ENCODE data around the gene DDX1.

DDX1 gene

DNA sequence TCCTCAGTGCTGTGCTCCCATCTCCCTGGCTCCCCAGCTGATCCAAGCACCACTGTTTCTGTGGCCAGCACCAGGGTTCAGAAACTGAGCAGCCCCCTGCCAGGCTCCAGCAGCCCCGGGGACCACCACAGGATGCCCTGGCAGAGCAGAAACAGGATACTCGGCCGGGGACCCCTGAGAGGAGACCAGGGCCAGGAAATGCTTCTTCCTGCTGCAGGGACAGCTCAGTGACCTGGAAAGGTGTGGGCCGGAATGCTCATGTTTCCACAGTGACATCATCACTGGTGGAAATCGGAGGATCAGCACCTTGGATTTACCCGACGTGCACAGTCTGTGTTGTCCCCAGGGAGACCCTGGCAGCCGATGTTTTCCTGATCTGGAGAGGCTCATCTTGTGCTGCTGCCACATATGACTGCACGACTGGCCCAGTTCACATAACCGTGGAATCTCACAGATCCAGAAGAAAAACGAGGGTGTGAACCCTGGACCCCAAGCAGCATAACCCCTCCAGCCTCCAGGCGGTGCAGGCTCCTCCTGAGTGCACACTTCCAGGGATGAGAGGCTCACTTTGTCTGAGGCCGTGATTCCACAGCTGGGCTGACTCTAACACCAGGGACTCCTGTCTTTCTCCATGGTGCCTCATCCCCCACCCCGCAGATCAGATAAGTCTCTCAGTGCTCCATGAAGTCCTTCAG, 58.0 kb downstream of the DDX1 start:
- FAIRE-seq: no peak

GRCh38 chr2:15650616-15651366, 59.1 kb downstream of the DDX1 start:
- no peak for FAIRE-seq

DNA sequence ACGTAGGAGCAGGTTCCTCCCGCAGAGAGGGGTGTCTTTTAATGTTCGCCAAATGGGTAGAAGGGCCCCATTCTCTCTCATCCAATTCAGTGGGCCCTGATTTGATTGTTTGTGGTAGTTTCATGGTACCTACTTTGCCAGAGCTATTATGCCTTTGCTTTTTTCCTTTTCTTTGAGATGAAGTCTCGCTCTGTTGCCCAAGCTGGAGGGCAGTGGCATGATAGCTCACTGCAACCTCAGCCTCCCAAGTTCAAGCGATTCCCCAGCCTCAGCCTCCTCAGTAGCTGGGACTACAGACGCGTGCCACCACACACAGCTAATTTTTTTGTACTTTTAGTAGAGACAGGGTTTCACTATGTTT, 59.7 kb downstream of the DDX1 start:
- no peak for FAIRE-seq

DNA sequence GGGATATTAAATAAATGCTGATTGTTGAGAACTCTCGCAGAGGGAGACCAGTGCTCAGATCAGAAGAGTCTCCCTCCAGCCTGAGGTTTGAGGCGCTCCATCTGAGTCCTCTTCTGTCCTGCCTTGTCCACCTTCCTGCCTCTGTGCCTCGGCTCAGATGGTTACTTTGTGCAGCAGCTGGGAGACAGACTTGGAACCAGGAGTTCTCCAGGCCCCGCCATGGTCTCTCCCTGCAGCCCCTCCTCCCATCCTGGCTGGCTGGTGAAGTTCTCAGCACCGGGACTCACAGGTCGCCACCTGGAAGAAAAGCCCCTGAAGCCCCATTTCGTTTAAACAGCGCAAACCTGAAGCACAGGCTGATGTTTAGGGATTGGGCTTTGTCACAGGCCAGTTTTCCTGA, 60.6 kb downstream of the DDX1 start:
- no peak for FAIRE-seq

GRCh38 chr2:15652801-15653200, 61.1 kb downstream of the DDX1 start:
- no peak for FAIRE-seq

DNA sequence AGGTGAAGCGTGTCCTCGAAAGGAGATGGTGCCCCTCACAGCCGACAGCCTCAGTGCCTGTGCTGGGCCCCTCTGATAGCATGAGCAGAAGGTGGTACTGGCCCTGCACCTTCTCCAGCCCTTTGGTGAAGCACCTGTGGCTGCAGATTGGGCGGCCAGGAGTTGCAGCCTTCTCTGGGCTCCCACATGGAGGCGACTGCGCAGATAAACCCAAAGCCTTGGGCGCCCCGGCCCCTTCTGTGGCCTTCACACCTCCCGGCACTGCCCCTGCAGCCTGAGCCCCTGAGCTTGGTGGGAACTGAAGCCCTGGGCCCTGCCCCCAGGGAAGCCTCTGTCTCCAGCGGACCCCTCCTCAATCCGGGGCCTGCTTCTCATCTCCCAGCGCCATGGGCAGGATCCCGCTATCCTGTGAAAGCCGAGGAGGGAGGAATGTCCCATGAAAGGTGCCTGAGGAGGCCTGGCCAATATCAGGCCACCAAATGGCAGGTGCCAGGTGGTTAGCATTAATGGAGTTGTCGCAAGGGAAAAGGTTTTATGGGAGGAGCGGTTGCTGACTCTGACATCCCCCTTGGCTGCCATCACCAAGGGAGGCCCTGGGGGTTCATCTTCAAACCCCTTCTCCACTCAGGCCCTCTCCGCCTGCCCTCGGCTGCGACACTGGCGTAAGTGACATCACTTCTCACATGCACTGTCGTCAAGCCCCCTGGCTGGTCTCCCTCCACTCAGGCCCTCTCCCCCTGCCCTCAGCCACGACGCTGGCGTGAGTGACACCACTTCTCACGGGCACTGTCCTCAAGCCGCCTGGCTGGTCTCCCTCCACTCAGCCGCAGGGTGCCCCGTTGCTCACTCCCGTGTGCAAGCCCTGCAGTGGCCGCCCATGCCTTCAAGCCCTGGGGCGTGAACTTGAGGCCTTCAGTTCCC, 62.4 kb downstream of the DDX1 start:
- no peak for FAIRE-seq

GRCh38 chr2:15654727-15655073, 63.0 kb downstream of the DDX1 start:
- FAIRE-seq: no peak

DNA sequence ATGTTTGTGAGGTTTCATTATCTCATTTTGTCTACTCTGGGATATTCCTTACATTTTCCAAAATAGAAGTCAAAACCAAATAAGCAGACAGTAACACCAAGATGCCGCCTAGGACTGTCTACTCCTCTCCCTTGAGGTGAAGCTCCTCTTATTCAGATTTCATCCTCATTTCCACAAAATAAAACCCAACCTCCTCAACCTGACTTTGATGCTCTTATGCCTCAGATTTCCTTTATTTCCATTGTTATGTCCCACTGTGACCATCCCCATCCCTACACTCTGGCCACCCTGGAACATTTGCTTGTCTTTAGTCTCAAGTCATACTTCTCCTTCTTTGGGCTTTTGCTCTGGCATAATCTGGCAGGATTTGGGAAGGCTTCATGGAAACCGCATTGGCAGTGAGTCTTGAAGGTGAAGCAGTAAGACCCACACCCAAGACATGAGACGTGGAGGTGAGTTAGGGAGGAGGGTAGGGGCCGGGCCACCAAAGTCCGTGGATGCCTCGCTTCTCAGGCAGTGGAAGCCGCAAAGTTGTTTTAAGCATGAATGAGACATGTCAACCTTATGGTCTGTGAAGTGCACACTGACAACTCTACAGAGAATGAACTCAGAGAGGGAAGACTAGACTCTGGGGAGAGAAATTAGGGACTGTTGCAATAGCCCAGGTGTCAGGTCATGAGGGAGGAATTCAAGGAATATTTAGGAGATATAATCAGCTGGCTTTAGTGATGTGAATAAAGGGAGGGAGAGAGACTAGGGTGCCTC, 63.6 kb downstream of the DDX1 start:
- no peak for FAIRE-seq

DNA sequence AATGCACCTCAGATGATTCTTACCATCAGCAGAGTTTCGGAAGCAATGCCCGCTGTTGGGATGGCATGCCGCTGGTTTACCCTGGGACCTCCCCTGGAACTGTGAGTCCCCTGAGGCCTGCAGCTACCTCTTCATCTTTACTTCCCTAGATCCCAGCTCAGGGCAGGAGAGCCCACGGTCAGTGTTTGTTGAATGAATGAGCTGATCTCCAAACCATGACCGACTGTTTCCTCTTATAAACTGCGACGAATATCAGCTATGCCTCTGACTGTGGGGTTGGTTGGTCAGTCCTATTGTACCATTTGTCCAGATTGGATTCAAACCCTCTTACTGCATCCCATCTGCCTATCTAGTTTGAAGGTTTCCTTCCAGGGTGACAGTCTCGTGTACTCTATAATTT, 64.4 kb downstream of the DDX1 start:
- FAIRE-seq: no peak

- no peak for FAIRE-seq
These were observed 66.1 kb downstream of the DDX1 start for GRCh38 chr2:15657759-15658158.

DNA sequence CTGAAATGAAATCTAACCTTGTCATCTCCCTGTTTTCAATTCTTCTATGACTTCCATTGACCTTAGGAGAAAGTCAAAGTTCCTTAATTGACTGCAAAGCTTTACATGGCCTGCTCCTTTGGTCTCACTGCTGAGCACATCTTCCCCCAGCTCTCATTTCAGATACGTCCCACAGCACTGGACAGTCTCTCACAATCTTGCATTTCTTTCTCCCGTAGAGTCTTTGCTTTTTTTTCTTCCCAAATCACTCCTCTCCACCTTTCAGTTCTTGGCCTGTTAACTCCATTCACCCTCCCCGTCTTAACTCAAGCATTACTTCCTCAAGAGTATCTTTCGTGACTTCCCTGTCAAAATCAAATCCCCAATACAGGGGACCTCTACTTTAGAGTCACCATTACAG, 67.2 kb downstream of the DDX1 start:
- no peak for FAIRE-seq

- no peak for FAIRE-seq
These were observed 69.0 kb downstream of the DDX1 start for GRCh38 chr2:15660491-15661294.

DNA sequence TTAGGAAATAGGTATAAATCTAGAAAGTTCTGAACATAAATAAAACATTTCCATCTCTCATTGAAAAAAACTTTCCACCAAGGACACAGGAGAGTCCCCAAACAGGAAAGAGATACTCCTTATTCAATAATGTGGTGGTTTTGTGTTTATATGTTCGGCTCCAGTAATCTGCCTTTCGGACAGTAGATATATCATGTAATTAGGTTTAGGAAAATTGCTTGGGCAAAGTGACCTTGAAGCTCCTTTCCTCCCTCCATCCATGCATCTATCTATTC, 69.6 kb downstream of the DDX1 start:
- FAIRE-seq: no peak

- no peak for FAIRE-seq
These were observed 70.4 kb downstream of the DDX1 start for GRCh38 chr2:15662026-15662425.

GRCh38 chr2:15662579-15662978, 70.9 kb downstream of the DDX1 start:
- no peak for FAIRE-seq

DNA sequence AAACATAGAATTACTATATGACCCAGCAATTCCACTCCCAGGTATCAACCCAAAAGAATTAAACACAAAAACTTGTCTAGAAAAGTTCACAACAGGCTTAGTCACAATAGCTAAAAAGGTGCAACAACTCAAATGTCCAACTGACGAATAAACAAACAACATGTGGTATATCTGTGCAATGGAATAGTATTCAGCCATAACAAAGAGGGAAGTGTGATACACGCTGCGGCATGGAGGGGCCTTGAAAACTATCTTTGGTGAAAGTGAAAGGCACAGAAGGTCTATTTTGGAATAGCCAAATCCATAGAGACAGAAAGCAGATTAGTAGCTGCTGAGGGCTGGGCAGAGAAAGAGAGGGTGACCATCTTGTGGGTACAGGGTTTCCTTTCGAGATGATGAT, 72.1 kb downstream of the DDX1 start:
- no peak for FAIRE-seq

DNA sequence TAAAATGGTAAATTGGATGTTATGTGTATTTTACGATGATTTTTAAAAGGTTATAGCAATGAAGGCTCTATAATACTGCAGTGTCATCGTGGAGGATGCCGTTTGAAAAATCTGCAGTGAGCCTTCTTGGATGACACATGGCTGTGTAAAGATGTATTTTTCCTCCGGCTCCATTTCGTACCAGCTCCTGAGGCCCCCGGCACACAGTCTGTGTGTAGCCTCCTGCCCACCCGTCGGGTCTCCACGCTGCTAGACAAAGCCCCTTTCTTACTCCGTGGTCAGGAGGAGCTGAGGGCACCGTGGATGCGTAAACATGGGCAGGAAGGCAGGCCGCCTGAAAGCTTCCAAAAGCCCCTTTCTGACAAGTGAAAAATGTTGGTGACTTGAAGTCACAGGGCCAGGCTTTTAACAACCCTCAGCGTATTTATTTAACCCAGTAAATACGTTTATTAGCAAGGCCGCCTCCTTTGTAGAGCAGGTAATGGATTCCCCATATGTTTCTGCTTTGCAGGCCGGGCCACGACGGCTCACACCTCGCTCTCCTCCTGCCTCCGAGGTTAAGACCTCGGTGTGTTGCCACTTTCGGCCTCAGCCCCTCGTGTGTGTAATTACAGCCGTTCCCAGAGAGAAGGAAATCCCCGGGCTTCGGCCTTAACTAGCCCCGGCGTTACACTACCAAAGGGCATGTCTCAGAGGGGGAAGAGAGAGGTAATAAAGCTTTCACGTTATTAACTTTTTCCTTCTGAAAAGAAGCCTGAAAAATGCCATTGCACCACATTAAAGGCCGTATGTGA, 72.8 kb downstream of the DDX1 start:
- FAIRE-seq: no peak

DNA sequence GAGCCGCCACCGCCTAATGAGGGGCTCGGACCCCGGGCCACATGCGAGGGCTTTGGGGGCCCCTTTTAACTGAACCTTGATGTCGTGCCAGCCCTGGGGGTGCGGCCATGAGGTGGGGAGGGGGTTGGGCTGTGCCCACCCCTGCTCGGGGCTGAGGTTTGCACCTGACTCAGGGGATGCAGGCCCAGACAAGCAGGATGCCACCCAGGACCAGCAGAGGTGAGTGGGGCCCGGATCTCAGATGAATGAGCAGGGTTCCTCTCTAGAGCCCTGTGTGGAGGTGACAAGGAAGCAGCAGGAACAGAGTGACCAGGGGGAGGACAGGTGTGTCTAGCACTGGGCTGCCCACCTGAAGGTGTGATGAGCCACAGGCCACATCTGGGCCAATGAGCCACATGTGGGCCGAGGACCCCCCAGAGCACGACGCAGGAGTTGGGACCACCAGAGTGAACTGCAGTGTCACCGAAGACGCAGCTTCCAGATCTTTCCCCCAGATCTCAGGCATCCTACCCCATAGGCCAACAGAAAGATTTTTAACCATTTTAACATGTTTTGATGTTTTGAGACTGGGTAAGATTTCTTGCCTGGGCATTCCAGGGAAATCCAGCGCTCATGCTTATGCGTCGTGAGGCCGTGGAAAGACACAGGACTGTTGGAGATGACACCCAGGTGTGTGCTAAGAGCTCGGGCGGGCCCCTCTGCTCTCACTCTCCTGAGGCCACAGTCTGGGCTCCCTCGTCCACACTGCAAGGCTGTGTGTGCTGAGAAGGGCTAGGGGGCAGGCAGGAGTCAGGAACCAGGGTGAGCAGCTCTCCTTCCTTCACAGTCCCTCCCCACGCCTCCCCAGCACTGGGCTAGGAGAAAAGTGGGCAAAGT, 73.6 kb downstream of the DDX1 start:
- no peak for FAIRE-seq

GRCh38 chr2:15665943-15666460, 74.3 kb downstream of the DDX1 start:
- FAIRE-seq: no peak
